Stimulated activated CD4-positive, alpha-beta T cell treated with anti-CD3 and anti-CD28 coated beads, Interleukin-1b, Interleukin-23, amount 100 ng/mL, for 1 hour (primary cell): ENCODE results near the gene UBE2J2.
"Not testable (repeated sequence)": the region's sequence is repeated elsewhere in the genome, so short reads cannot be mapped to it uniquely, and the experiment has no call there.

ENCODE experiments used
- DNase-seq, 2 donors: peaks; one replicate each; pipeline ENCODE4 v3.0.0-alpha.2; 2020; ENCODE audit warnings: low read depth in 2 of 2

Gene UBE2J2

DNA sequence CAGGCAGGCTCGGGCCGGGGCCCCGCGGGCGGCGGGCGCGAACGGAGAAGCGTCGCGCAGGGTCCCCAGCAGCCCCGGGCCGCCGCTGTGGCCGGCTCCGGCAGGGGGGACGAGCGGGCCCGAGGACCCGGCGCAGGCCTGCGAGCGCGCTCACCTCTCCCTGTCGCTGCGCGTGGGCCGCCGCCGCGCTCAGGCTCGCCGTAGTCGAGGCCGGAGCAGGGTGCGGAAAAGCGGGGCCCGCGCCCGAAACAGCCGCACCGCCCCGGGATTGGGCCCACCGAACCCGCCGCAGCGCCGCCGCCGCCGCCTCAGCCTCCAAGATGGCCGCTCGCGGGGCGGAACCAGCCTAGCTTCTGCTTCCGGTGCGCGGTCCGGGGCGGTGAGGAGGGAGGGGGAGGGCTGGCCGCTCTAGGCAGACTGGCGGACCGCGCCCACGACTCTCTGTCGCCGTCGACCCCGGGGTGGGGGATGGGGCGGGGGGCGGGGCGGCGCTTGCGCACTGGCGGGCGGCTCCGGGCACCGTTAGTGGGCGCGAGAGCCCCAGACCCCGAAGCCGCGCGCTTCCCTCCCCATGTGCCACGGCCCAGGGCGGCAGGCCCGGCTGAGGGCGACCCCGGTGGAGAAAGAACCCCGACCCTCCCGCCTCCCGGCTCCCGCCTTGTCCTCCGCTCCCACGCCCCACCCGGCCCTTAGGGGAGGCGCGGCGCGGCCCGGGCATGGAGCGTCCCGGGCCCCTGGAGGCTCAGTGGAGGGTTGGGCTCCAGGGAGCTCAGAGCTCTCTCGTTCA is at the start of gene UBE2J2:
UBE2J2 (minus strand) TSS at position 343 of the 787 bp plus-strand sequence. CDS start 5,862 bp downstream, outside the sequence.
- peak; percentile 86 for DNase-seq

- DNase-seq = no peak
Observed at GRCh38 chr1:1322952-1323351, 49.3 kb upstream of the UBE2J2 start.

DNA sequence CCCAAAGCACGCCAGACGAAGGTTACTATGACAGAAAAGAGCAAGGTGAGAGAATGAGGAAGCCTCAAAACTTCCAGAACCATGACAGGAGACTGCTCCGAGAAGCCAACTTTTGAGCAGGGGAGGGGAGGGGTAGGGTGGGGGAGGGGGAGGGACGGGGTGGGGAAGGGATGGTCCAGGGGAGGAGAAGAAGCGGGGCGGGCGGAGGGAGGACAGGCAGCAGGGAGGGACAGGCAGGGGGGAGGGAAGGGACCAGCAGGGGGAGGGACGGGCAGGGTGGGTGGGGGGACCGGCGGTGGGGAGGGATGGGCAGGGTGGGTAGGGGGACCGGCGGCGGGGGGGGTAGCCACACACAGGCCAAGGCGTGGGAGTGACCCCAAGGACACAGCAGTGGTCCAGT is 48.8 kb upstream of the UBE2J2 start:
- DNase-seq = no peak

DNA sequence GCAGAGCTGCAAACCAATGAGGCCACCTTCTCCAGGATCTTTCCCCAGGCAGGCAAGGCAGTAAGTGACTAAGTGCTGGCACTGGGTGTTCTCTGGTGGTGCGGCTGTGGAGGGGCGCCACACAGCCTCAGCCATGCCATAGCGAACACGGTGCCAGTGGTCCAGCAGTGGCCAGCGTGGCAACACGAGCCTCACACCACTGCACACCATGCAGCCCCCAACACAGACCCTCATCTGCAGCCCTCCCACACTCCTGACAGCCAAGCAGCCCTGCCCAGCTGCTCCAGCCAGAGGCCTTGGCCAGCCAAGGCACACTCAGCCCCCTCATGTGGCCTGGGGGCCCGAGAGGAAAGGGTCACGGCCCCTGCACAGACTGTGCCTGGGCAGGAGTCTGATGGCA is 47.8 kb upstream of the UBE2J2 start:
- DNase-seq = no peak

GRCh38 chr1:1320666-1321448 is 47.2 kb upstream of the UBE2J2 start:
- DNase-seq = no peak

- no peak for DNase-seq
Observed at GRCh38 chr1:1319646-1319941, 45.9 kb upstream of the UBE2J2 start.

GRCh38 chr1:1318777-1319645 is 45.4 kb upstream of the UBE2J2 start:
- no peak for DNase-seq

DNA sequence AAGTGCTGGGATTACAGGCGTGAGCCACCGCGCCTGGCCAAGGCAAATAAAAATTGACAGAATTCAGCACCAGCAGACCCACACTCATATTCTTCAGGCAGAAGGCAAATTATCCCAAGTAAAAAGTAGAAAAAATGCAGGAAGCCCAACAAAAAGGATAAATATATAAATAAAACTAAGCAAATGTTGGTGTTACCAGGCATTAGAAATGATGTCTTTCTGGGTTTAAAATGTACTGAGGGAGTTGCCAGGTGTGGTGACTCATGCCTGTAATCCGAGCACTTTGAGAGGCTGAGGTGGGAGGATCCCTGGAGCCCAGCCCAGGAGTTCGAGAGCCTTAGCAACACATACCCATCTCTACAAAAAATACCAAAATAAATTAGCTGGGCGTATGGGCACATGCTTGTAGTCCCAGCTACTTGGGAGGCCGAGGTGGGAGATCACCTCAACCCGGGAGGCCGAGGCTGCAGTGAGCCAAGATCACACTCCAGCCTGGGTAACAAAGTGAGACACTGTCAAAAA is 44.5 kb upstream of the UBE2J2 start:
- no peak for DNase-seq

DNA sequence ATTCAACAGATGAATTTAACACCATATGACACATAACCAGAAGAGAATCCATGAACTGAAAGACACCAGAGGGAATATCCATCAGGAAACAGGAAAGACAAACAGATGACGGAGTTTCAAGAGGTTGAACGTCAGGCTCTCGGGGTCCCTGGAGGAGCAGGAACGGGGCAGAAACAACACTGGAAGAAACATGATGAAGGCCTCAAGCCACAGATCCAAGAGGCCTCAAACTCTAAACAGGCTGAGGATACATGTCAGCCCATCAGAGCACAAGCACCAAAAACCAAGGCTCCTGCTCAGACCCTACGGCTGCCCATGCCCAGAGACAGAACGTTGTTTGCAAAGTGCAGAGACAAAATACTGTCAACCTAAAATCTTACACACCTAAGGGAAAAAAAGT is 43.8 kb upstream of the UBE2J2 start:
- no peak for DNase-seq

- not testable (repeated sequence) for DNase-seq
Observed at GRCh38 chr1:1316199-1316598, 42.5 kb upstream of the UBE2J2 start.

- DNase-seq = no peak
Observed at GRCh38 chr1:1315435-1315954, 41.8 kb upstream of the UBE2J2 start.

DNA sequence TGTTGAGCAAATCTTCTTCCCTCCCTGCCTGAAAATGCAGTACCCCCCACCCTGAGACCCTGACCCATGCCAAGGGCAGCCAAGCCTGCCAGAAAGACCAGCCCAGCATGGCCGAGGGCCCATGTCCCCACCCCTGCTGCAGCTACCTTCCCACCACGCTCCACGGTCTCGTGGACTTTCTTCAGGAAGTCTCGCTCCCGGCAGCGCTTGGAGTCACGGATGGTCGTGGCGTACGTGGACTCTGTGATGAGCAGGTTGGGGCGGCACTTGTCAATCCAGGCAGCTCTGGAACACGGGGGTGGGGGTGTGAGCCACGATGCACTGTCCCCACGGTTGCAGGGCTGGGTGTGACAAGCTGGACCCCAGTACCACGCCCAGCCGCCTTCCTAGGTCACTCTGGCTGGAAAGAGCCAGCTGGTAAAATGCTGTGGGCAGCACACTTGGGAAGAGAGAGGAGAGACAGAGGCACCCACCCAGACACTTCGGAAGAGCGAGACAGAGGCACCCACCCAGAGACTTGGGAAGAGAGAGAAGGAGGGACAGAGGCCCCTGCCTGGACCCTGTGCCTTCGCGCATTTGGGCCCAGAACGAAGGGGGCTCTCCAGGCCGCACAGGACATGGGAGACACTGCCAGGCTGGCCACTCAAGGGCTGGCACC is 41.2 kb upstream of the UBE2J2 start:
- no peak for DNase-seq

DNA sequence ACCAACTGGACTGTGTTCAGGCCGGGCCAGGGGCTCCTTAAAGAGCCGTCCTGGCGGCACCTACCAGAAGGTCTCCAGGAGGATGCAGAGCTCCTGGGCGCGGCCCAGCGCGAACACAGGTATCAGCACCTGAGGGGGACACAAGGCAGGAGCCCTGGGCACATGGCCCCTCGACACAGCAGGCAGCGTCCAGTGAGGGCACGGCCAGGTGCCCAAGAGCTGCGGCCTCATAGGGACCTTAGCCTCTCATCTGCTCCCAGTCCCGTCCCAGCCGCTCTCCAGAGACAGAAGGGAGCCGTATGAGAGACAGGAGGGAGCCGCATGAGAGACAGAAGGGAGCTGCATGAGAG is 40.6 kb upstream of the UBE2J2 start:
- no peak for DNase-seq

GRCh38 chr1:1313500-1314236 is 40.0 kb upstream of the UBE2J2 start:
- DNase-seq = no peak

- no peak for DNase-seq
Observed at GRCh38 chr1:1312450-1313314, 39.0 kb upstream of the UBE2J2 start.

GRCh38 chr1:1311107-1312104 is 37.8 kb upstream of the UBE2J2 start:
- no peak for DNase-seq

DNA sequence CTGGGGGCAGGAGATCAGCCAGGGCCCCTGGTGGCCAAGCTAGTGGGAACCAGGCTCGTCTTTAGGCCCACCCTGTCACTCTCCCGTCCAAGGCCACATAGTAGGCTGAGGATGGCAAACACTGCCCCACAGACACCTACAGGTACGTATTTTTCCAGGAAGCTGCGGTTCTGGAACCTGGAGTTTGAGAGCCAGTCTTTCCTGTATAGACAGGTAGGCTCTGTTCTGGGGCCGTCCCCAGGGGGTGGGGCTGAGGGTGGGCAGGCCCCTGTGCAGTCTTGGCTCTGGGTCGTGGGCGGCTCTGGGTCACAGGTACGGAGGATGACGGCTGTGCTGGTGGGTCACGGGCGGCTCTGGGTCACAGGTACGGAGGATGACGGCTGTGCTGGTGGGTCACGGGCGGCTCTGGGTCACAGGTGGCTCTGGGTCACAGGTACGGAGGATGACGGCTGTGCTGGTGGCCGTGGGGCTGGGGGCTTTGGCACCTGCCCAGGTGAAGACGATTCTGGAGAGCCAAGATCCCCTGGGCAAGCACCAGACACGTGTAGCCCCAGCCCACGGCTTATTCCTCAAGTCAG is 36.9 kb upstream of the UBE2J2 start:
- DNase-seq = no peak

DNA sequence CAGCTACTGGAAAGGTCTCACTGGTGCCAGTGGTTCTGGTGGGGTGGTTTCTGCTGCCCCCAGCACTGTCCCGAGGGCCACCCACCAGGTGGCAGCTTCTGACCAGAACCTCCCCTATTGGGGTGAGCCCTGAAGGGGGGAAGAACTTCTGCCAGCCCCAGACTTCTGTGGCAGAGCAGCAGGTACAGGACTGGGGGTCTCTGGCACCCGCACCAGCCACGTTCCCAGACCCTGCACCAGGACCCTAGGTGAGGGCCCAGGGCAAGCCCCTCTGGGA is 36.4 kb upstream of the UBE2J2 start:
- no peak for DNase-seq
